Left ventricle myocardium inferior (tissue), 1 donor: ENCODE measurements around the gene JTB. TPM values are rescaled to one million over a fixed set of nuclear protein-coding genes. Genes with fewer than 3 reads are reported as not detected.

Experiments used
- DNase-seq: peaks from one replicate; pipeline ENCODE4 v3.0.0-alpha.2; 2020
- H3K27ac ChIP-seq: fragments of 200-600 bp; replicated peaks from 2 replicates; pipeline ENCODE4 v1.8.0; 2021
- H3K27me3 ChIP-seq: fragments of 200-600 bp; 2 replicates; pipeline ENCODE4 v1.8.0; 2021; ENCODE audit warnings: low read depth
- H3K36me3 ChIP-seq: fragments of 200-600 bp; 2 replicates; pipeline ENCODE4 v1.8.0; 2021
- H3K4me1 ChIP-seq: fragments of 200-600 bp; 2 replicates; pipeline ENCODE4 v1.8.0; 2021
- H3K4me3 ChIP-seq: fragments of 200-600 bp; 2 replicates; pipeline ENCODE4 v1.8.0; 2021; ENCODE audit warnings: mild to moderate bottlenecking, moderate library complexity
- H3K9me3 ChIP-seq: fragments of 200-600 bp; replicated peaks from 2 replicates; pipeline ENCODE4 v1.8.0; 2021
- CTCF ChIP-seq: fragments of 200-600 bp; IDR thresholded peaks from 2 replicates; pipeline ENCODE4 v1.8.0; 2021; ENCODE audit warnings: antibody characterized with exemption, mild to moderate bottlenecking, borderline replicate concordance
- intact Hi-C: fragments of 100-400 bp; cut with micrococcal nuclease; formaldehyde crosslinking; loops from one replicate; pipeline ENCODE4 v1.11.0; 2022
- total RNA-seq: library from RNA; stranded (reverse); fragmentation: NEBNext Ultra II Directional; extraction: Animal tissue kit (Norgen Biotek cat#: 25700); gene quantifications from one replicate; pipeline ENCODE4 v1.2.1, GENCODE V29; 2021
- donor health status: DM: no; HTN: yes; CAD: no; lungs with severe emphysema.

JTB gene
- total RNA-seq, 1 donor from 2014 or later, result 75.8 TPM

DNA sequence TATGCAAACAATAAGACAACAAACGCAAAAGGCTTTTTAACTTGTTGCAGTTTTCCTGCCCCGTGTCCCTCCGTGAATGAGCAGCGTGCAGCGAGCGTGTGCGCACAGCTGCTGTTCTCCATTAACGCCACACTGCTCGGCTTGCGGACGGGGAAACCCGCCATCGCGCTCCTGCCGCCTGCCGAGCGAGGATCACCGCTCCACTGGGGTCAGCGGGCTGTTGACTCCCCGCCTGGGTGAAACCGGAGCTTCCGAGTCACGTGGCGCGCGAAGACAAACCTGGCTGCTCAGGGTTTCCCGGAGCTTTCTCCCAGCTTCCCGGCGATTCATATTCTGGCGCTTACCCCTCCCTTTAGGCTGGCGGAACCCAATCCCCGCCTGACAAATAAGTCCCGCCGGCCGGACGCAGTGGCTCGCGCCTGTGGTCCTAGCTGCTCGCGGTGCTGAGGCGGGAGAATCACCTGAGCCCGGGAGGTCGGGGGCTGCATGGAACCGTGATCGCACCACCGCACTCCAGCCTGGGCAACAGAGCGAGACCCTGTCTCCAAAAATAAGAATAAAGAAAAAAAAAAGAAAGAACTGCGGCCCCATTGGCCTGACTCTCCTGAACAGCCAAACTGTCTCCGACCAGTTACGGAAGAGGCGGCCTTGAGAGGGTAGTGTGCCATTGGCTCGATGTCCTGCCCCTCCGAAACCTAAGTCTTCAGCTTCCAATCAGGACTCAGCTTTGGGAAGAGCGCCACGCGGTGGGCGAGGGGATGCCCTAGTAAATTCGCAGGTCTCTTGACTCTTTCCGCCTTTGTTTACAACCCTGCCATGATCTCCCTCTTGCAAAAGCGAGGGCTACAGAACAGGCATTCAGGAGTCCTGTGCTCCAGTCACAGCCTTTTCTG is 10.1 kb downstream of the JTB start, which contains the start of gene CREB3L4:
TSS of gene CREB3L4 (plus strand) at position 796 of the 893 bp plus-strand sequence. CDS start 624 bp downstream, outside the sequence.
- Histone ChIP-seq H3K4me1 (peaks cover 51% of the 10 kb centered on the region), H3K27ac (peak within 1 kb of the TSS; percentile 96), H3K27me3 (no peaks in the 10 kb centered on the region), H3K36me3 (no peaks in the 10 kb centered on the region), H3K9me3 (no peaks in the 10 kb centered on the region), H3K4me3 (peak within 1 kb of the TSS; percentile 72)
- TF ChIP-seq CTCF, result peak; percentile 56
- intact Hi-C loops, result no loop called here
- DNase-seq, result peak; percentile 93

DNA sequence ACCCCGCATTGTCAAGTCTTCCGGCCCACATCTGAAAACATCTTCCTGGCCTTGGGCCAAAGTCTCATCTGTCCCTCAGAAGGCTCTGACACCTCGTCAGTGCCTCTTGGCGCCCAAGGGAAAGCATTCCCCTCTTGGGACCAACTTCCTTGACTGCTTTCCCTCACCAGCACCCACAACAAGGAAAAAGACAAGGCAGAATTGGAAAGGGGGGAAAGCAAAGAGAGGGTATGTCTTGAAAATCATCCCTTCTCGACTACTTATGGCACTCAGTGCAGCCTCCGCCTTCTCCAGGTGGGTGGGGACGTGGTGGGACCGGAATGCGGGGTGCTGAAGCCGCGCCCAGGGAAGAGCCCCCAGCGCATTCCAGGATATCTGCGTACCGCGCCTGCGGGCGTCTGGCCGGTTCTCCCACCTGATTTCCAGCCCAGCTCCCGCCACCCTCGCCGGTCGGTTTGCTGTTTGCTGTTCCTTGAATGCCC is 13.6 kb downstream of the JTB start:
- Histone ChIP-seq H3K9me3 (no peaks in the 10 kb centered on the region), H3K27me3 (no peaks in the 10 kb centered on the region), H3K27ac (peak overlapping the region; percentile 98), H3K36me3 (peaks cover 16% of the 10 kb centered on the region), H3K4me1 (peaks cover 83% of the 10 kb centered on the region), H3K4me3 (peak overlapping the region; percentile 80)
- intact Hi-C loops, result no loop called here
- no peak for TF ChIP-seq CTCF
- peak; percentile 42 for DNase-seq

GRCh38 chr1:153963030-153963849 is 14.2 kb downstream of the JTB start, which contains the start of gene SLC39A1:
Gene SLC39A1, minus strand, starts transcription at chr1:153963537. Its CDS starts 822 bp downstream, at chr1:153962715.
- Histone ChIP-seq H3K36me3 (peaks cover 16% of the 10 kb centered on the region), H3K27me3 (no peaks in the 10 kb centered on the region), H3K27ac (peak within 1 kb of the TSS; percentile 98), H3K9me3 (no peaks in the 10 kb centered on the region), H3K4me3 (peak within 1 kb of the TSS; percentile 80), H3K4me1 (peaks cover 80% of the 10 kb centered on the region)
- intact Hi-C loops, result no loop called here
- TF ChIP-seq CTCF, result no peak
- DNase-seq, result peak; percentile 99

DNA sequence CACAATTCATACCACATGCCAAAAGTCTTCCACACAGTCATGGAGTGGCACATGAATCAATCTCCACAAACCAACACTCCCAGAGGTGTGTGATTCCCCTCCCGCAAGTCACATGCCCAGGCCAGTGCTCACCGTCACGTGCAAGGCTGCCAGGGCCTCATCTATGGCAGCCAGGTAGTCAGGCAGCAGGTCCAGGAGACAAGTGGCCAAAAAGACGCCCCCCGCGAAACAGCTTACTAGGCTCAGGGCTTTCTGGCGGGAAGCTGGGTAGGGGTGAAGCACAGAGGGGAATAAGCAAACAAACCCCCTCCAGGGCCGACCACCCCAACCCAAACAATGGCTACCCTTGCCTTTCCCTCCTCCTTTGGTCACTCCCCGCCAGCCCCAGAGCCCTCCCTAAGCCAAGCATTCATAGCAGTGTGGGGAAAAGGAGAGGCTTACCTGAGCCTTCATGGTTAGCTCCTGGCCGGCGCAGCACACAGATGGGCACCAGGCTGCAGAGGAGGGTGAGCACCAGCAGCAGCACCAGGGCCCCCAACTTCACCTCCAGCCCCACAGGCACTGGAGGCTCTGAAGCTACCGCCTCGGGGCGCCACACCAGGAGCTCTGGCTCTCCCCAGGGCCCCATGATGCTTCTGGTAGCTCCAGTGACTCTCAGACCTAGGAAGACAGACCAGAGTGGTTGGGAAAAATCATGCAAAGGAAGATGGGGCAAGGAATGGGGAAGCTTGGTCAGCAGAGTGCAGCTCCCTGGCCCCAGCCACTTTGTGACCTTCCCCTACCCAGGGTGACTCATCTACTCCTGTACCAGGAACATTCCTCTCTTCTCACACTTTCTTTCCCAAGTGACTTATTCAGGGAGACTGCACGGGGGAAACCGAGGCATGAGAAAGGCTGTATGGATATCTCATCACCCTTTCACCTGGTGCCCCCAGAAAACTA is 15.1 kb downstream of the JTB start:
- peak overlapping the region; percentile 80 for H3K4me3 ChIP-seq
- H3K36me3 ChIP-seq, result peaks cover 16% of the 10 kb centered on the region
- peak overlapping the region; percentile 98 for H3K27ac ChIP-seq
- no peak for TF ChIP-seq CTCF
- H3K27me3 ChIP-seq, result no peaks in the 10 kb centered on the region
- intact Hi-C loops, result no loop called here
- peaks cover 84% of the 10 kb centered on the region for H3K4me1 ChIP-seq
- no peaks in the 10 kb centered on the region for H3K9me3 ChIP-seq
- no peak for DNase-seq
